HCT116 (cell line): ENCODE results near the gene STRA8.

Experiments
- CTCF ChIP-seq, 3 experiments: fragments of 200-600 bp in 1 of 3; sonication (generic) in 1 of 3; IDR thresholded peaks in 2 of 3; conservative IDR thresholded peaks in 1 of 3; 2 replicates each; pipeline ENCODE4 v1.5.1; 2012 to 2017; ENCODE audit warnings: low read depth in 2 of 3, low read length in 2 of 3, antibody characterized with exemption in 1 of 3, borderline replicate concordance in 1 of 3, control low read depth in 1 of 3, mild to moderate bottlenecking in 1 of 3, mixed read lengths in 1 of 3, mixed run types in 1 of 3, moderate library complexity in 1 of 3; ENCODE audit not compliant: insufficient read depth in 1 of 3
- EZH2 ChIP-seq: fragments of 200-600 bp; sonication (generic); IDR thresholded peaks from 2 replicates; pipeline ENCODE4 v1.6.1; 2017; ENCODE audit warnings: antibody characterized with exemption, mixed run types
- MAX ChIP-seq: IDR thresholded peaks from 2 replicates; pipeline ENCODE4 v1.6.1; 2012
- POLR2A ChIP-seq: IDR thresholded peaks from 2 replicates; pipeline ENCODE4 v1.7.0; 2011; ENCODE audit warnings: borderline replicate concordance; ENCODE audit not compliant: insufficient read depth, insufficient read length; ENCODE audit errors: extremely low read depth
- RAD21 ChIP-seq: IDR thresholded peaks from 2 replicates; pipeline ENCODE4 v1.6.1; 2012; ENCODE audit warnings: low read depth, mild to moderate bottlenecking
- ZBTB33 ChIP-seq: IDR thresholded peaks from 2 replicates; pipeline ENCODE4 v1.6.1; 2011; ENCODE audit warnings: mild to moderate bottlenecking, low read length, moderate library complexity; ENCODE audit not compliant: insufficient replicate concordance; ENCODE audit errors: extremely low read depth
- ZNF274 ChIP-seq: fragments of 200-500 bp; sonication (Bioruptor generic); IDR thresholded peaks from 2 replicates; pipeline ENCODE4 v1.6.1; 2014; ENCODE audit warnings: mild to moderate bottlenecking, low read depth, low read length, inconsistent platforms

GRCh38 chr7:135257790-135258189, 24.2 kb downstream of the STRA8 start:
- TF ChIP-seq CTCF (IDR thresholded peaks at IDR 0.05 in 2 of 3, conservative IDR thresholded peaks at IDR 0.05 in 1 of 3; ENCODE audit: borderline replicate concordance in 1 of 3, insufficient read depth in 1 of 3, low read depth in 2 of 3, low read length in 2 of 3): no peak
- no peak for TF ChIP-seq ZNF274
- no peak for TF ChIP-seq EZH2
- TF ChIP-seq POLR2A: no peak
- no peak for TF ChIP-seq MAX
- no peak for TF ChIP-seq RAD21
- no peak for TF ChIP-seq ZBTB33
